Hematopoietic multipotent progenitor cell treated with erythropoietin and hydrocortisone succinate and interleukin-3 and kit ligand, for 8 days (in vitro differentiated cells): ENCODE results near the gene PPP1R12B.
"Not testable (repeated sequence)": the region's sequence is repeated elsewhere in the genome, so short reads cannot be mapped to it uniquely, and the experiment has no call there.

Source experiments
- DNase-seq: peaks from one replicate; pipeline ENCODE4 v3.0.0-alpha.2; 2015

The PPP1R12B gene

DNA sequence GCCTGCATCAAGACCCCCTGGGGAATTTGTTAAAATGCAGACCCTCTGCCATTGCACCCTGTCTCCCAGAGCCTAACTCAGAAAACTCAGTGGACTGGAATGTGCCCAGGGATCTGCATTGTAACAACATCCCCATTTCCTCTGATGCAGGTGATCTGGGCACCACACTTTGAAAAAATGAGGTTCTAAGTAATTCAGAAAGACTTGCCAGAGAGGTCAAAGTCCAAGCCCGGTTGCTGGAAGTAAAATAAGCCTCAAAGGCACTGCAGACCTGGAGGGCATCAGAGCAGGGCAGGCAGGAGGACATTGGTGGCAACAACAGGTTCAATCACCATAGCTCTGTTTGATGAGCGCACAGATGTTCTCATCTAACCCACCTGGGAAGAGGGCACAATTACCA lies 271.0 kb downstream of the PPP1R12B start:
- no peak for DNase-seq

GRCh38 chr1:202620036-202620435 lies 271.5 kb downstream of the PPP1R12B start:
- DNase-seq = not testable (repeated sequence)

DNA sequence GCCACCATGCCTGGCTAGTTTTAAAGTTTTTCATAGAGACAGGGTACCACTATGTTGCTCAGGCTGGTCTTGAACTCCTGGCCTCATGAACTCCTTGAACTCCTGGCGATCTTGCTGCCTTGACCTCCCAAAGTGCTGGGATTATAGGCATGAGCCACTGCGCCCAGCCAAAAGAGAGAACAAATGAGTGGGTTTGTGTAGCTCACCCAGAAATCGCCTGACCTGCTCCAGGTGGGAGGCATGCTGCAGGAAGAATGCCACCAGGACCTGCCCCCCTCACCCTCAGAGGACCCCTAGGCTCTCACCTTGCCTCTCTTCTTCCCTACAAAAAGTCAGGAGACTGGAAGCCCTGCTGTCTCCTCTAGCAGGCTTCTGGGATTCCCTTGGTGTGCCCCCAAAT lies 272.9 kb downstream of the PPP1R12B start:
- DNase-seq = no peak

GRCh38 chr1:202622388-202622787 lies 273.9 kb downstream of the PPP1R12B start:
- DNase-seq = no peak

DNA sequence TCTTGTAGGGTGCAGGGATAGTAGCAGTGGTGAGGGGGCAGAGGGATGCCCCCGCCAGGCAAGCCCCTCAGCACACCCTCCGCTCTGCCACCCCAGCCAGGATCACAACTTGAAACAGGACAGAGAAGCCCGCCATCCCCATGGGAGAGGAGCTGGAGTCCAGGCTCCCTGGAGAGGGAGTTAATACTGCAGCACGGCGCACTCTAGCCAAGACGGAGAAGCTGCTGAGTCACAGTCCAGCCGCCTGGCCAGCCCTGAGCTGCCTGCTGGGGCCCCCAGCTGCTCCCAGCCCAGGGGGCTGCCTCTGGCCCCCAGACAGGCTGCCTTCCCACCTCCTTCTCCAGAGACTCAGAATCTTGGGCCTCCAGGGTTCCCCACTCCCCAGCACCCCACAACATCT lies 274.6 kb downstream of the PPP1R12B start:
- no peak for DNase-seq

DNA sequence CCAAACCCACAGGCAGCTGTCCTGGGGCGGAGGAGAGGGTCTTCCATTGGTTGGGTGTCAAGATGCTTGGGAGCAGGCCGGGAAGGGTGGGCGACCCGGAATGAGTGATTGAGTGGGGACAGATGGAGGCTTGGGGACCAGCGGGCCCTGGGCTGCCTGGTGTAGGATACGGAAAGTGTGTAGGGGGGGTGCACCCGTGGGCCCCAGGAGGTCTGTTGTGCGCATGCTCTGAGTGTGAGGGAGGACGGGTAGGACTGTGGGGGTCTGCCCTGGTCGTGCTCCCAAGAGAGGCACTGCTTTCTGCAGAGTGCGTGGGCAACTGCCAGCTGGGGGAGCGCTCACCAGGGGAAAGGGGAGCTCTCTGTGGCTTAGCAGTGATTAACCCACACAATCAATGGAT lies 275.0 kb downstream of the PPP1R12B start:
- not testable (repeated sequence) for DNase-seq

GRCh38 chr1:202624088-202624780 lies 275.7 kb downstream of the PPP1R12B start:
- DNase-seq = no peak

DNA sequence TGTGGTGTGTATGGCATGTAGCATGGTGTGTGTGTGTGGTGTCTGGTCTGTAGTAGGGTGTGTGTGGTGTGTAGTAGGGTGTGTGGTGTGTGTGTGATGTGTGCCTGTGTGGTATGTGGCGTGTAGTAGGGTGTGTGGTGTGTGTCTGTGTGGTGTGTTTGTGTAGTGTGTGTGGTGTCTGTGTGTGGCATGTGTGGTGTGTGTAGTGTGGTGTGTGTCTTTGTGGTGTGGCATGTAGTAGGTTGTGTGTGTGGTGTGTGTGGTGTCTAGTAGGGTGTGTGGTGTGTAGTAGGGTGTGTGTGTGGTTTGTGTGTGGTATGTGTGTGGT lies 276.2 kb downstream of the PPP1R12B start:
- no peak for DNase-seq

DNA sequence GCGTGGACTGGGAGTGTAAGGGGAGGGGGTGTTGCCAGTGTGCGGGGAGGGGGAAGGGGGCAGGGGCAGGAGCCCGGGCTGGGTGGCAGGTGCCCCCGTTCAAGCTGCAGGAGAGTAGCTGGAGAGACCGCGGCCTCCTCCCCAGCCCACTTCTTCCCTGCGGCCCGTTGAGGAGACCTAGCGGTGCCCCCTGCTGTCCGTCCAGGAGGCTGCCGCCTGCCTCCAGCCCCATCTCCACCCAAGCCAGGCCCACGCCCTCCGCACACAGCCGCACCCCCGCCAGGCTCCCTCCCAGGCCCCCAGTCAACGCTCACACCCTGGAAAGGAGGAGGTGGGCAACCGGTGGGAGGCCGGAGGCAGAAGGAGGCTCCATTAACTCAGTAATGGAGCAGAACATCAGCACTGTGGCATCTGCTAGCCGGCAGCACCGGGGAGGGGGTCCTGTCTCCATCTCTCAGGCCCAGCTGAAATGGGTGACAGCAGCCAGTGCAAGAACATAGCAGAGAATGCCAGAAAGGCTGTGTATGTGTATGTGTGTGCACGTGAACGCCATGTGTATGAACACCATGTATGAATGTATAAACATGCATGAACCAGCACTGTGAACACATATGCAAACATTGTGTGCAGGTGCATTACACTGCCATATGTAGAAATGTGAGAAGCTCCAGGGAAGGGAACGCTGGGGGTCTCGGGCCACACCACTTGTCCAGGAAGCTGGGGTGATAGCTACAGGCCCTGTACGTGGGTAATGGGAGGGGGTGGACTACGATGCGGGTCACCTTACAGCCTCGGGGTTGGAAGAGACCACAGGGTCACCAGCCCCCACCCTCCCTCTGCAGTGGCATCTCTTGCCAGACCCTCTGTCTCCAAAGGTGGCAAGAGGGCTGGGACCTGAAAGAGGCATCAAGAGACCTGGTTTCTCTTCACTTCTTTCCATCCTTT lies 277.2 kb downstream of the PPP1R12B start:
- DNase-seq = peak; percentile 66

GRCh38 chr1:202627036-202627435 lies 278.5 kb downstream of the PPP1R12B start:
- not testable (repeated sequence) for DNase-seq

GRCh38 chr1:202627841-202628565 lies 279.5 kb downstream of the PPP1R12B start:
- DNase-seq = no peak

DNA sequence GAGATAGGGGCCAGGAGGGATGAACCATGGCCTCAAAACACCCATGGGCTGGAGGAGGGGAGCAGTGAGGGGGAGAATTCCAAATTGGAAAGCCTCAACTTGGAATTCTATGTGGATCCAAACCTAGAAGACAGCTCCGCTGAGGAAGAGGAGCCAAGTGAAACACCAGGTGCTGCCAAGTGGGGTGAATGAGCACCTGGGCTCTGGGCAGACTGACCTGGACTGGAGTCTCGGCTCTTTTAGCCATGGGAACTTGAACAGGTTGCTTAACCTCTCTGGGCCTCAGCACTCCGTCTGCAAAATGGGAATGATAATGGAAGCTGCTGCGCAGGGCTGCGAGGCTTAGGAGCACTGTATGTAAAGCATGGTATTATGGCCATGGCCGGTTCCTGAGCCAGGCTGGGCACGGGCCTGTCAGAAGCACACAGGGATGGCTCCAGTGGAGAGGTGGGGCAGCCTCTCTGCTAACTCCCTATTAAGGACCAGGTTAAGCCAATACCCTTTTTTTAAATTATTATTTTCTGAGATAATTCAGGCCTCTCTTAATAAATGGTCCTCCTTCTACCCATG lies 280.2 kb downstream of the PPP1R12B start:
- DNase-seq = no peak

DNA sequence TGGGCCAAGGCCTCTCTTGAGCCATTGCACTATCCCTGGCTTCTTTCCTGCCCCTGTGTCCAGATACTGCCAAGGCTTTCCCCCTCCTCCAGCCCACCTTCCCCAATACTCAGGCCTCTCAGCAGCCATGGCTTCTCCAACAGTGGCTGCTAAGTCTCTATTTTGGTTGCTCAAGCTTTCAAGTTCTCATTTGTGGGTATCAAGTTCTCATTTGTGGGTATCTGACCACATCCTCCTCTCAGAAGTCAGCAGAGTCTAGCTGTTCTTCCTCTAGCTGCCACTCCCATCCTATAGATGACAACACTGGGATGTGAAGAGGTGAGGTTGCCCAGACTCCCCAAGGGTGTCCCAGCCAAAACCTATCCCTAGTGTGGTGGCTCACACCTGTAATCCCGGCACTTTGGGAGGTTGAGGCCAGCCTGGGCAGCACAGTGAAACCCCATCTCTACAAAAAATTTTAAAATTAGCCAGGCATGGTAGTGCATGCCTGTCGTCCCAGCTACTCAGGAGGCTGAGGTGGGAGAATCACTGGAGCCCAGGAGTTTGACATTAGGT lies 280.8 kb downstream of the PPP1R12B start:
- not testable (repeated sequence) for DNase-seq

- not testable (repeated sequence) for DNase-seq
These were observed 281.6 kb downstream of the PPP1R12B start for GRCh38 chr1:202630096-202630495.

DNA sequence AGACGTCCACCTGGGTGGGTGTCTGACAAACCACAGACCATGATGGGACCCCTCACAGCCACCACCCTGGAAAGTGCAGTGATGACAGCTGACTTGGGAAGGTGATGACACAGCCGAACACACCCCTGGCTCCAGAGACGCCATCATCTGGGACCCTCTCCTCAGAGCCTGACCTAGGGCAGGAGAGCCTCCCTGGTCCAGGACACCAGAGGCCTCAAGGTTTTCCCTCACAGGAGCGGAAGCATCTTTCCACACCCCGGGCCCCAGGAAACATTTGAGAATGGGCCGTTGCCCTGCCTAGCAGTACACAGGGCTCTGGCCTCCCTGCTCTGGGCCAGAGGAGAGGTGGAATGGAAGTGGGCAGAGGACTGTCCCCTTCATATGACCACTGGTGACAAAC lies 282.0 kb downstream of the PPP1R12B start:
- DNase-seq = no peak

DNA sequence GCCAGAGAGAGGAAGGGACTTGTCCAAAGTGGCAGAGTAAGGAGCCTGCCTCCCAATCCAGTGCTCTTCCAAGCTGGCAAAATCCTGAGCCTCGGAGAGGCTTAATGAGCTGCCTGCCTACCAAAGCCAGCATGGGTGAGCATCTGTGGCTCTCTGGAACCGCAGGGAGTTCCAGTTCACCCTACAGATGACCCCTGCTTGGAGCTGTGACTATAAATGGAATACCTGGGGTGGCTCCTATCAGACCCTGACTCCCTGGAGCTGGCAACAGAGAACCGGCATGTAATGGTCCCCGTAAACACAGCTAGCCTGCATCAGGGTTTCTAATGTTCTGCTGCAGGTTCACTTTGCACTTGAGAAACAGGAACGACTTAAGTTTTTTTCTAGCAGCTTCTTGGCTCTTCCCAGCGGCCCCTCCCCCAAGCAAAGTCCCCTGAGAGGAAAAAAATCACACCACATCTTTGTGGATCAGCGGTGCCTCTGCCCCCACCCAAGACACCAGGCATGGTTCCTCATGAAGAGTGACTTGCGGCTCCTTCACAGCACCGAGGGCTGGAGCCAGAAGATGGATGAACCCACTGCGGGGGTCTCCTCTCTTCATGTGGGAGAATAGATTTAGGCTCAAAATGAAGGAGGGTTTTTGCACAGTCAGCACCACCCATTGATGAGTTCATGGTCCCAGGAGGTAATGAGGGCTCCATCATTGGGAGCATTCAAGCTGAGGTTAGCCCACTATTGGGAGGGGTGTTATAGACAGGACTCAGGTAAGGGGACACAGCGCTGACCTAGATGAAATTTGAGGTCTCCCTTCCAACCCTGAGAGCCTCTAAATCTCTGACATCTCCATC lies 282.8 kb downstream of the PPP1R12B start:
- DNase-seq = no peak

- DNase-seq = no peak
These were observed 283.7 kb downstream of the PPP1R12B start for GRCh38 chr1:202632241-202632640.

GRCh38 chr1:202636171-202636570 lies 287.7 kb downstream of the PPP1R12B start:
- not testable (repeated sequence) for DNase-seq

GRCh38 chr1:202637321-202638018 lies 289.0 kb downstream of the PPP1R12B start:
- not testable (repeated sequence) for DNase-seq

DNA sequence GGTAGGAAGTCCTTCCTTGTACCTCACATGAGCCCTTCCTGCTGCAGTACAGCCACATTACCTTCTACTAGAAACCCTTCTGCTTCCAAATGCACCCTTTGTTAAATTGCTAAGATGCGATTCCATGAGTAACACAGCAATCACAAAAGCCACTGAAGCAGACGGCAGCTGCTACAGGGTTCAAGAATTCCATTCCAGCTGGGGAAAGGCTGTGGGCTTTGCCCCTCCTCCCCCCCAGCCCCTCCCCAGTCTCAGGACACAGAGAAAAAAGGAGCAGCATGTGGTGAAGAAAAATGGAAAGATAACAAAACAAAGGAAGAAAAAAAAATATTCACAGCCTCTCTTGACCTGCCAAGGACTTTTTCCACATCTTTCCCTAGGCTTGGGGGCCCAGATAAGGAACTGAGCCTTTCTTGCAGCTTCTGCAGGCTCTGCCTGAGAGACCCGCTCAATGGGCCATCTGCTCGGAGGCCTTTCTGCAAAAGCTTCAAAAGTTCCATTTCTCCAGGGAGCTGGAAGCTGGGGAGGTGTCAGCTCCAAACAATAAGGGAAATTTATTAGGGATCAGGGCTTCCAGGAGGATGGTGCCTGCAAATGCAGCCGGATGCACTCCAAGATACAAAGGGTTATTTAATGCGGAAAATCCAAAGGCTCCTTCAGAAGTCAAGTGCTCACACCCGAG lies 289.7 kb downstream of the PPP1R12B start:
- DNase-seq = no peak
